WTC11 (cell line): ENCODE measurements around the gene ABCB10.

Experiments used
- ATF1 ChIP-seq: sonication (generic); formaldehyde crosslinking; IDR thresholded peaks from 2 replicates; pipeline ENCODE4 v1.8.1; 2023; ENCODE audit warnings: mild to moderate bottlenecking, moderate library complexity, missing genetic modification reagents
- CREM ChIP-seq: sonication (generic); formaldehyde crosslinking; IDR thresholded peaks from 2 replicates; pipeline ENCODE4 v1.8.1; 2022; ENCODE audit warnings: mild to moderate bottlenecking, missing genetic modification reagents, moderate library complexity
- CTCF ChIP-seq: fragments of 200-600 bp; IDR thresholded peaks from 2 replicates; pipeline ENCODE4 v1.8.0; 2022; ENCODE audit warnings: antibody characterized with exemption
- GABPB1 ChIP-seq: sonication (generic); formaldehyde crosslinking; IDR thresholded peaks from 2 replicates; pipeline ENCODE4 v1.8.1; 2023; ENCODE audit warnings: mild to moderate bottlenecking, missing genetic modification reagents
- KAT7 ChIP-seq: sonication (generic); formaldehyde crosslinking; IDR thresholded peaks from 2 replicates; pipeline ENCODE4 v1.8.1; 2023; ENCODE audit warnings: missing genetic modification reagents, mild to moderate bottlenecking, borderline replicate concordance
- MAX ChIP-seq: sonication (generic); formaldehyde crosslinking; IDR thresholded peaks from 2 replicates; pipeline ENCODE4 v1.8.0; 2022; ENCODE audit warnings: mild to moderate bottlenecking, missing genetic modification reagents
- TEAD4 ChIP-seq: sonication (generic); formaldehyde crosslinking; IDR thresholded peaks from 2 replicates; pipeline ENCODE4 v1.8.0; 2022; ENCODE audit warnings: mild to moderate bottlenecking, missing genetic modification reagents
- TP53 ChIP-seq: sonication (generic); formaldehyde crosslinking; IDR thresholded peaks from 2 replicates; pipeline ENCODE4 v1.8.1; 2023; ENCODE audit warnings: mild to moderate bottlenecking, missing genetic modification reagents
- ZNF512 ChIP-seq: sonication (generic); formaldehyde crosslinking; IDR thresholded peaks from 2 replicates; pipeline ENCODE4 v1.8.1; 2022; ENCODE audit warnings: missing genetic modification reagents, borderline replicate concordance

GRCh38 chr1:229466887-229467286 lies 91.6 kb downstream of the ABCB10 start:
- TF ChIP-seq CTCF (no peak), ZNF512 (CRISPR knock-in tag) (no peak), MAX (CRISPR knock-in tag) (no peak), ATF1 (CRISPR knock-in tag) (no peak), CREM (no peak), KAT7 (CRISPR knock-in tag) (no peak), TP53 (no peak), TEAD4 (CRISPR knock-in tag) (no peak), GABPB1 (no peak)
